Measurements from ENCODE around the gene PRR19. TPM values are rescaled to one million over a fixed set of nuclear protein-coding genes. Genes with fewer than 3 reads are reported as not detected.
"Not testable (repeated sequence)": the region's sequence is repeated elsewhere in the genome, so short reads cannot be mapped to it uniquely, and the experiment has no call there.

The PRR19 gene
- total RNA-seq, 1 donor from 2014 or later: 0.52 TPM

- intact Hi-C loops (cut with DNase I): no loop called here
Measured at GRCh38 chr19:42335374-42335936, 33.5 kb downstream of the PRR19 start.

GRCh38 chr19:42335971-42336370 is 34.0 kb downstream of the PRR19 start:
- no peak for DNase-seq
- intact Hi-C loops (cut with DNase I): no loop called here

More at GRCh38 chr19:42335374-42335936, 33.5 kb downstream of the PRR19 start:
- DNase-seq (no peak), ATAC-seq (no peak)
- Histone ChIP-seq H3K36me3 (peaks cover 11% of the 10 kb centered on the region), H3K27me3 (no peaks in the 10 kb centered on the region), H3K4me1 (no peaks in the 10 kb centered on the region), H3K9me3 (no peaks in the 10 kb centered on the region), H3K4me3 (no peak overlapping the region), H3K27ac (no peak overlapping the region)
- no peak for TF ChIP-seq CTCF (IDR thresholded peaks at IDR 0.05)

GRCh38 chr19:42339126-42339860 is 37.4 kb downstream of the PRR19 start:
- intact Hi-C loops (cut with DNase I); H3K4me1 ChIP-seq; H3K9me3 ChIP-seq; ATAC-seq; H3K4me3 ChIP-seq; DNase-seq; H3K27ac ChIP-seq; H3K27me3 ChIP-seq: not testable (repeated sequence)
- peaks cover 11% of the 10 kb centered on the region for H3K36me3 ChIP-seq

More at GRCh38 chr19:42335971-42336370, 34.0 kb downstream of the PRR19 start:
- no peaks in the 10 kb centered on the region for H3K27me3 ChIP-seq
- H3K9me3 ChIP-seq: no peaks in the 10 kb centered on the region
- TF ChIP-seq CTCF (IDR thresholded peaks at IDR 0.05): no peak
- no peaks in the 10 kb centered on the region for H3K4me1 ChIP-seq
- H3K27ac ChIP-seq: no peak overlapping the region
- no peak overlapping the region for H3K4me3 ChIP-seq
- H3K36me3 ChIP-seq: peaks cover 11% of the 10 kb centered on the region
- no peak for ATAC-seq

- H3K9me3 ChIP-seq; intact Hi-C loops (cut with DNase I); H3K4me1 ChIP-seq; ATAC-seq; H3K27me3 ChIP-seq; H3K27ac ChIP-seq; DNase-seq; H3K4me3 ChIP-seq: not testable (repeated sequence)
- H3K36me3 ChIP-seq: peaks cover 17% of the 10 kb centered on the region
Measured at GRCh38 chr19:42339922-42340321, 38.0 kb downstream of the PRR19 start.

- H3K27ac ChIP-seq: no peak overlapping the region
- no peaks in the 10 kb centered on the region for H3K4me1 ChIP-seq
- H3K4me3 ChIP-seq: no peak overlapping the region
- intact Hi-C loops (cut with DNase I): no loop called here
- no peaks in the 10 kb centered on the region for H3K9me3 ChIP-seq
- ATAC-seq (peak; percentile 27), DNase-seq (no peak)
- peaks cover 11% of the 10 kb centered on the region for H3K36me3 ChIP-seq
- H3K27me3 ChIP-seq: no peaks in the 10 kb centered on the region
- TF ChIP-seq CTCF (IDR thresholded peaks at IDR 0.05): no peak
Measured at GRCh38 chr19:42343344-42344110, 41.6 kb downstream of the PRR19 start.

- H3K4me1 ChIP-seq: no peaks in the 10 kb centered on the region
- DNase-seq (no peak), ATAC-seq (peak; percentile 32)
- no peaks in the 10 kb centered on the region for H3K9me3 ChIP-seq
- no peaks in the 10 kb centered on the region for H3K27me3 ChIP-seq
- H3K4me3 ChIP-seq: no peak overlapping the region
- intact Hi-C loops (cut with DNase I): no loop called here
- H3K36me3 ChIP-seq: peaks cover 11% of the 10 kb centered on the region
- no peak overlapping the region for H3K27ac ChIP-seq
- no peak for TF ChIP-seq CTCF (IDR thresholded peaks at IDR 0.05)
Measured at GRCh38 chr19:42344336-42344893, 42.5 kb downstream of the PRR19 start.

All from upper lobe of right lung (tissue), 1 donor.